ENCODE measurements around the gene ITPR1. TPM values are rescaled to one million over a fixed set of nuclear protein-coding genes. Genes with fewer than 3 reads are reported as not detected.

The ITPR1 gene
- total RNA-seq, 1 experiment from 2014 or later = 11.3 TPM

- no peaks in the 10 kb centered on the region for H3K9me3 ChIP-seq (ENCODE audit: insufficient read depth, low read depth)
- intact Hi-C loops (cut with micrococcal nuclease; ENCODE audit: unreplicated experiment) = no loop called here
- H3K9me2 ChIP-seq (ENCODE audit: insufficient read depth) = no peaks in the 10 kb centered on the region
- no peak overlapping the region for H3K27ac ChIP-seq
- H3K4me1 ChIP-seq (replicated peaks; ENCODE audit: insufficient read depth) = 0 out of 2 replicates have a peak, but pooled peaks cover 6% of the 10 kb centered on the region
- H2AFZ ChIP-seq = no peak overlapping the region
- H3K4me3 ChIP-seq = no peak overlapping the region
- no peaks in the 10 kb centered on the region for H3K27me3 ChIP-seq (ENCODE audit: insufficient read depth, low read depth)
- H3K36me3 ChIP-seq (ENCODE audit: low read depth) = no peaks in the 10 kb centered on the region
- POLR2A ChIA-PET (ENCODE audit: unreplicated experiment) = no interaction called here
- no peaks in the 10 kb centered on the region for H3F3A ChIP-seq (ENCODE audit: insufficient read depth, low read depth)
- no peaks in the 10 kb centered on the region for H4K20me1 ChIP-seq (ENCODE audit: insufficient read depth)
- peak; percentile 27 to 63 for DNase-seq
- no TSS peak for BruUV-seq (replicated peaks)
- CTCF ChIA-PET = no interaction called here
- no peaks in the 10 kb centered on the region for H3K79me2 ChIP-seq (ENCODE audit: low read depth)
- H3K4me2 ChIP-seq = peak overlapping the region; percentile 16
- TF ChIP-seq CTCF (conservative IDR thresholded peaks at IDR 0.05) = no peak; the same call in 1 of the 2 replicates
- TF ChIP-seq EZH2 (IDR thresholded peaks at IDR 0.05; ENCODE audit: low read depth) = no peak
These were observed 40.6 kb downstream of the ITPR1 start for GRCh38 chr3:4533489-4534443.

- DNase-seq = no peak
- H3K4me3 ChIP-seq = no peak overlapping the region
- no peak overlapping the region for H2AFZ ChIP-seq
- intact Hi-C loops (cut with micrococcal nuclease; ENCODE audit: unreplicated experiment) = no loop called here
- POLR2A ChIA-PET (ENCODE audit: unreplicated experiment) = no interaction called here
- H3K36me3 ChIP-seq (ENCODE audit: low read depth) = no peaks in the 10 kb centered on the region
- no peaks in the 10 kb centered on the region for H3K79me2 ChIP-seq (ENCODE audit: low read depth)
- BruUV-seq (replicated peaks) = no TSS peak
- H3K9me3 ChIP-seq (ENCODE audit: insufficient read depth, low read depth) = no peaks in the 10 kb centered on the region
- H3K4me1 ChIP-seq (replicated peaks; ENCODE audit: insufficient read depth) = 0 out of 2 replicates have a peak, but pooled peaks cover 6% of the 10 kb centered on the region
- no peak overlapping the region for H3K4me2 ChIP-seq
- TF ChIP-seq EZH2 (IDR thresholded peaks at IDR 0.05; ENCODE audit: low read depth) (no peak), CTCF (conservative IDR thresholded peaks at IDR 0.05) (no peak)
- CTCF ChIA-PET = no interaction called here
- H3K27ac ChIP-seq = no peak overlapping the region
- H3K27me3 ChIP-seq (ENCODE audit: insufficient read depth, low read depth) = no peaks in the 10 kb centered on the region
- H4K20me1 ChIP-seq (ENCODE audit: insufficient read depth) = no peaks in the 10 kb centered on the region
- H3F3A ChIP-seq (ENCODE audit: insufficient read depth, low read depth) = no peaks in the 10 kb centered on the region
- no peaks in the 10 kb centered on the region for H3K9me2 ChIP-seq (ENCODE audit: insufficient read depth)
These were observed 41.8 kb downstream of the ITPR1 start for GRCh38 chr3:4534906-4535305.

- H4K20me1 ChIP-seq (ENCODE audit: insufficient read depth) = no peaks in the 10 kb centered on the region
- POLR2A ChIA-PET (ENCODE audit: unreplicated experiment) = no interaction called here
- no peaks in the 10 kb centered on the region for H3K79me2 ChIP-seq (ENCODE audit: low read depth)
- H3K9me3 ChIP-seq (ENCODE audit: insufficient read depth, low read depth) = no peaks in the 10 kb centered on the region
- no peak for DNase-seq
- no peak overlapping the region for H3K4me2 ChIP-seq
- H3K4me1 ChIP-seq (replicated peaks; ENCODE audit: insufficient read depth) = 0 out of 2 replicates have a peak, but pooled peaks cover 6% of the 10 kb centered on the region
- no TSS peak for BruUV-seq (replicated peaks)
- H3K27ac ChIP-seq = no peak overlapping the region
- CTCF ChIA-PET = no interaction called here
- no peaks in the 10 kb centered on the region for H3K9me2 ChIP-seq (ENCODE audit: insufficient read depth)
- no peaks in the 10 kb centered on the region for H3F3A ChIP-seq (ENCODE audit: insufficient read depth, low read depth)
- H2AFZ ChIP-seq = no peak overlapping the region
- intact Hi-C loops (cut with micrococcal nuclease; ENCODE audit: unreplicated experiment) = no loop called here
- TF ChIP-seq CTCF (conservative IDR thresholded peaks at IDR 0.05) = no peak
- no peak for TF ChIP-seq EZH2 (IDR thresholded peaks at IDR 0.05; ENCODE audit: low read depth)
- no peaks in the 10 kb centered on the region for H3K36me3 ChIP-seq (ENCODE audit: low read depth)
- H3K27me3 ChIP-seq (ENCODE audit: insufficient read depth, low read depth) = no peaks in the 10 kb centered on the region
- no peak overlapping the region for H3K4me3 ChIP-seq
These were observed 43.1 kb downstream of the ITPR1 start for GRCh38 chr3:4536260-4536659.

Data from PC-9 (cell line).